GM12878 (cell line): Measurements from ENCODE around the gene WWOX. TPM values are rescaled to one million over a fixed set of nuclear protein-coding genes. Genes with fewer than 3 reads are reported as not detected.

Experiments used
- ATAC-seq: fragments of 200-7000 bp; cut with Tn5 transposase; 3 replicates; pipeline ENCODE4 v1.9.1; 2020; ENCODE audit warnings: mild to moderate bottlenecking, moderate library complexity
- BruUV-seq: library from RNA; stranded (reverse); fragments of 400-500 nt; replicated peaks from 2 replicates; lab custom pipeline; 2021; lab: Mats Ljungman, UMichigan
- CTCF ChIA-PET: fragments of 300-600 bp; sonication (Branson Sonifier 250); formaldehyde crosslinking; extraction: SDS; loops from one replicate; lab custom pipeline; 2021; ENCODE audit warnings: inconsistent platforms; lab: Yijun Ruan, JAX
- POLR2A ChIA-PET: fragments of 350-600 bp; formaldehyde crosslinking; extraction: SDS; loops from one replicate; lab custom pipeline; 2021; ENCODE audit warnings: inconsistent platforms; lab: Charles Lee
- RAD21 ChIA-PET: fragments of 300-600 bp; sonication (Branson Sonifier 250); formaldehyde crosslinking; loops from one replicate; lab custom pipeline; 2023; ENCODE audit warnings: antibody characterized with exemption; ENCODE audit not compliant: unreplicated experiment; lab: Charles Lee
- SMC1A ChIA-PET: fragments of 300-600 bp; sonication (Branson Sonifier 250); formaldehyde crosslinking; loops from one replicate; lab custom pipeline; 2023; ENCODE audit not compliant: unreplicated experiment, uncharacterized antibody; lab: Charles Lee
- DNase-seq: peaks from one replicate; pipeline ENCODE4 v3.0.0-alpha.2; 2011; ENCODE audit warnings: low read depth, low spot score
- FAIRE-seq: peaks from 3 replicates; lab custom pipeline; 2011; peaks lifted over from hg19 to GRCh38; lab: Jason Lieb, UNC
- H2AFZ ChIP-seq: 2 replicates; pipeline ENCODE4 v1.6.0; 2011; ENCODE audit warnings: low read depth, low read length, control low read depth; ENCODE audit not compliant: control insufficient read depth
- H3K27ac ChIP-seq: 2 replicates; pipeline ENCODE4 v1.5.1; 2011; ENCODE audit warnings: control low read depth; ENCODE audit not compliant: control insufficient read depth, insufficient read depth
- H3K27me3 ChIP-seq, 2 experiments: replicated peaks in 1 of 2; 2 replicates each; pipeline versions ENCODE4 v1.6.0 to v1.6.1; 2011; ENCODE audit warnings: low read length in 1 of 2; ENCODE audit not compliant: control insufficient read depth in 2 of 2, insufficient read depth in 2 of 2
- H3K36me3 ChIP-seq, 2 experiments: 2 replicates each; pipeline ENCODE4 v1.5.1; 2011; ENCODE audit warnings: low read length in 1 of 2; ENCODE audit not compliant: control insufficient read depth in 2 of 2, insufficient read depth in 2 of 2
- H3K4me1 ChIP-seq: 2 replicates; pipeline ENCODE4 v1.6.1; 2011; ENCODE audit warnings: mild to moderate bottlenecking, low read length, moderate library complexity, mixed read lengths; ENCODE audit not compliant: control insufficient read depth, insufficient read depth
- H3K4me2 ChIP-seq: 2 replicates; pipeline ENCODE4 v1.6.0; 2011; ENCODE audit warnings: control low read depth; ENCODE audit not compliant: control insufficient read depth, insufficient read depth
- H3K4me3 ChIP-seq: fragments of 200-600 bp; sonication (generic); 2 replicates; pipeline ENCODE4 v1.5.1; 2016
- H3K79me2 ChIP-seq: 2 replicates; pipeline ENCODE4 v1.6.0; 2011; ENCODE audit warnings: low read length; ENCODE audit not compliant: control insufficient read depth, insufficient read depth
- H3K9ac ChIP-seq: 2 replicates; pipeline ENCODE4 v1.8.0; 2011; ENCODE audit warnings: low read length, control low read depth, mixed read lengths; ENCODE audit not compliant: control insufficient read depth, insufficient read depth
- H3K9me3 ChIP-seq: replicated peaks from 3 replicates; pipeline ENCODE4 v1.5.1; 2011; ENCODE audit warnings: mild to moderate bottlenecking, low read length; ENCODE audit not compliant: control insufficient read depth, insufficient read depth
- H4K20me1 ChIP-seq: 2 replicates; pipeline ENCODE4 v1.6.0; 2011; ENCODE audit not compliant: control insufficient read depth, insufficient read depth
- HSF1 ChIP-seq: fragments of 150-350 bp; IDR thresholded peaks from 2 replicates; pipeline ENCODE4 v1.6.1; 2014; ENCODE audit warnings: mild to moderate bottlenecking, low read depth, low read length
- IRF5 ChIP-seq: fragments of 450-650 bp; IDR thresholded peaks from 2 replicates; pipeline ENCODE4 v1.6.1; 2017; ENCODE audit warnings: borderline replicate concordance
- POLR2AphosphoS5 ChIP-seq: IDR thresholded peaks from 2 replicates; pipeline ENCODE4 v1.6.1; 2011; ENCODE audit warnings: mild to moderate bottlenecking, low read length, inconsistent platforms
- RUNX3 ChIP-seq: IDR thresholded peaks from 2 replicates; pipeline ENCODE4 v1.6.1; 2012; ENCODE audit warnings: low read length, inconsistent platforms
- ZBTB4 ChIP-seq: fragments of 450-650 bp; formaldehyde crosslinking; IDR thresholded peaks from 2 replicates; pipeline ENCODE4 v1.4.0; 2022; ENCODE audit warnings: mild to moderate bottlenecking, moderate library complexity
- ZNF24 ChIP-seq: fragments of 450-650 bp; IDR thresholded peaks from 2 replicates; pipeline ENCODE4 v1.6.1; 2017; ENCODE audit warnings: antibody characterized with exemption, mild to moderate bottlenecking
- WGBS: methylation state at CpG from one replicate; pipeline ENCODE4 v1.1.6; 2016; ENCODE audit warnings: low lambda C conversion rate; ENCODE audit not compliant: insufficient replicate concordance, insufficient coverage; ENCODE audit errors: missing lambda C conversion rate; 5-methylcytosine and 5-hydroxymethylcytosine counted together
- in situ Hi-C: fragments of 300-500 bp; cut with MboI; formaldehyde crosslinking; loops from 9 replicates; pipeline ENCODE4 v1.14.3; 2018; ENCODE audit warnings: mixed read lengths
- intact Hi-C: fragments of 100-400 bp; cut with micrococcal nuclease; formaldehyde crosslinking; loops from one replicate; pipeline ENCODE4 v1.14.2; 2022; ENCODE audit not compliant: unreplicated experiment
- polyA plus RNA-seq, 11 experiments: library from polyadenylated mRNA; depleted of rRNA in 4 of 11; unstranded in 6 of 11; stranded (reverse) in 5 of 11; fragments of >200 nt; fragmentation: Nextera tagmentation in 4 of 11; fragmentation: Illumina TruSeq in 1 of 11; extraction: Ambion mirVana in 4 of 11; extraction: Trizol in 1 of 11; gene quantifications; 1 replicate in 1 of 11; 2 replicates in 10 of 11; pipeline versions ENCODE4 v1.2.1 to v1.2.3, GENCODE V29; 2011 to 2016; ENCODE audit warnings: inconsistent platforms in 2 of 11, missing spikeins in 2 of 11, low read depth in 1 of 11
- total RNA-seq, 4 experiments: library from RNA; depleted of rRNA in 3 of 4; stranded (reverse); fragments of >200 nt in 3 of 4; fragmentation: Illumina TruSeq in 1 of 4; extraction: Trizol in 1 of 4; gene quantifications; 2 replicates each; pipeline versions ENCODE4 v1.2.1 to v1.2.3, GENCODE V29; 2013 to 2021
- TF ChIP-seq, protein P1 (sequence below): fragments of 450-650 bp; IDR thresholded peaks from 2 replicates; pipeline ENCODE4 v1.6.1; 2016; ENCODE audit warnings: mild to moderate bottlenecking

Gene WWOX
- total and polyA plus RNA-seq, 10 of the 15 experiments (the other 5 are each of a cell fraction or from before 2014, with no cell fraction given): 2.8 to 24.4 (median 17.8) TPM

- no peak overlapping the region for H3K4me2 ChIP-seq
- DNase-seq: no peak
- no peaks in the 10 kb centered on the region for H3K36me3 ChIP-seq
- no peaks in the 10 kb centered on the region for H3K4me1 ChIP-seq
- ATAC-seq: no peak
- no peaks in the 10 kb centered on the region for H4K20me1 ChIP-seq
- no peak overlapping the region for H3K9ac ChIP-seq
- POLR2A ChIA-PET: no interaction called here
- no peak overlapping the region for H3K4me3 ChIP-seq
- BruUV-seq: no TSS peak
- RAD21 ChIA-PET: no interaction called here
- in situ Hi-C loops (no loop called here), intact Hi-C loops (no loop called here)
- H2AFZ ChIP-seq: no peak overlapping the region
- H3K9me3 ChIP-seq: no peaks in the 10 kb centered on the region; the same call in 2 of the 3 replicates
- FAIRE-seq: no peak
- 57% methylated on average over 6 of the region's 6 CpGs for WGBS
- H3K27ac ChIP-seq: no peak overlapping the region
- SMC1A ChIA-PET: interaction anchor here (0.6 kb wide), 1 partner anchor 14 kb away, joined by 3 read pairs; no protein-coding TSS in a partner anchor
- no peak for TF ChIP-seq ZBTB4 (CRISPR knock-in tag)
- TF ChIP-seq RUNX3: peak; percentile 32; the same call in 1 of the 2 replicates
- H3K79me2 ChIP-seq: no peaks in the 10 kb centered on the region
- no peaks in the 10 kb centered on the region for H3K27me3 ChIP-seq
- CTCF ChIA-PET: no interaction called here
Observed at GRCh38 chr16:79217375-79218011, 1118.0 kb downstream of the WWOX start.

- intact Hi-C loops: no loop called here
- ChIA-PET POLR2A (no interaction called here), SMC1A (interaction anchor here (0.6 kb wide), 1 partner anchor 13 kb away, joined by 3 read pairs; no protein-coding TSS in a partner anchor), RAD21 (no interaction called here), CTCF (no interaction called here)
- no peak overlapping the region for H3K4me2 ChIP-seq
- ATAC-seq (no peak), FAIRE-seq (no peak), DNase-seq (no peak)
- no peaks in the 10 kb centered on the region for H3K79me2 ChIP-seq
- in situ Hi-C loops: no loop called here
- H3K4me3 ChIP-seq: no peak overlapping the region
- no peak overlapping the region for H3K27ac ChIP-seq
- H3K9ac ChIP-seq: no peak overlapping the region
- H3K36me3 ChIP-seq: no peaks in the 10 kb centered on the region
- no peaks in the 10 kb centered on the region for H3K27me3 ChIP-seq
- WGBS: 0% methylated on average over 1 of the region's 1 CpG
- no TSS peak for BruUV-seq
- no peaks in the 10 kb centered on the region; the same call in 2 of the 3 replicates for H3K9me3 ChIP-seq
- no peaks in the 10 kb centered on the region for H4K20me1 ChIP-seq
- H2AFZ ChIP-seq: no peak overlapping the region
- H3K4me1 ChIP-seq: no peaks in the 10 kb centered on the region
- TF ChIP-seq HSF1 (no peak), POLR2AphosphoS5 (no peak), ZNF24 (no peak), IRF5 (no peak)
- TF ChIP-seq, protein P1, sequence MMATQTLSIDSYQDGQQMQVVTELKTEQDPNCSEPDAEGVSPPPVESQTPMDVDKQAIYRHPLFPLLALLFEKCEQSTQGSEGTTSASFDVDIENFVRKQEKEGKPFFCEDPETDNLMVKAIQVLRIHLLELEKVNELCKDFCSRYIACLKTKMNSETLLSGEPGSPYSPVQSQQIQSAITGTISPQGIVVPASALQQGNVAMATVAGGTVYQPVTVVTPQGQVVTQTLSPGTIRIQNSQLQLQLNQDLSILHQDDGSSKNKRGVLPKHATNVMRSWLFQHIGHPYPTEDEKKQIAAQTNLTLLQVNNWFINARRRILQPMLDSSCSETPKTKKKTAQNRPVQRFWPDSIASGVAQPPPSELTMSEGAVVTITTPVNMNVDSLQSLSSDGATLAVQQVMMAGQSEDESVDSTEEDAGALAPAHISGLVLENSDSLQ: no peak
Observed at GRCh38 chr16:79218351-79218750, 1118.9 kb downstream of the WWOX start.
